Cardiac fibroblast (primary cell): ENCODE results near the gene TNIP1.

ENCODE experiments used
- DNase-seq, 2 donors: peaks; one replicate each; pipeline versions ENCODE4 v3.0.0 to v3.0.0-alpha.2; 2010; ENCODE audit warnings: low read depth in 2 of 2
- H3K4me3 ChIP-seq, 2 donors: replicated peaks in 1 of 2; 1 replicate in 1 of 2; 2 replicates in 1 of 2; pipeline ENCODE4 v1.5.1; 2011; ENCODE audit warnings: low read depth in 2 of 2, low read length in 2 of 2, mild to moderate bottlenecking in 2 of 2, moderate library complexity in 1 of 2
- TF ChIP-seq, protein P1 (sequence below): IDR thresholded peaks from one replicate; pipeline ENCODE4 v1.5.1; 2011; ENCODE audit warnings: low read depth, mild to moderate bottlenecking, low read length, inconsistent platforms

Gene TNIP1

GRCh38 chr5:150989695-150990094 is 91.1 kb downstream of the TNIP1 start:
- DNase-seq, result peak in 1 of 2 donors; percentile 10
- no peak overlapping the region for H3K4me3 ChIP-seq
- TF ChIP-seq, protein P1, sequence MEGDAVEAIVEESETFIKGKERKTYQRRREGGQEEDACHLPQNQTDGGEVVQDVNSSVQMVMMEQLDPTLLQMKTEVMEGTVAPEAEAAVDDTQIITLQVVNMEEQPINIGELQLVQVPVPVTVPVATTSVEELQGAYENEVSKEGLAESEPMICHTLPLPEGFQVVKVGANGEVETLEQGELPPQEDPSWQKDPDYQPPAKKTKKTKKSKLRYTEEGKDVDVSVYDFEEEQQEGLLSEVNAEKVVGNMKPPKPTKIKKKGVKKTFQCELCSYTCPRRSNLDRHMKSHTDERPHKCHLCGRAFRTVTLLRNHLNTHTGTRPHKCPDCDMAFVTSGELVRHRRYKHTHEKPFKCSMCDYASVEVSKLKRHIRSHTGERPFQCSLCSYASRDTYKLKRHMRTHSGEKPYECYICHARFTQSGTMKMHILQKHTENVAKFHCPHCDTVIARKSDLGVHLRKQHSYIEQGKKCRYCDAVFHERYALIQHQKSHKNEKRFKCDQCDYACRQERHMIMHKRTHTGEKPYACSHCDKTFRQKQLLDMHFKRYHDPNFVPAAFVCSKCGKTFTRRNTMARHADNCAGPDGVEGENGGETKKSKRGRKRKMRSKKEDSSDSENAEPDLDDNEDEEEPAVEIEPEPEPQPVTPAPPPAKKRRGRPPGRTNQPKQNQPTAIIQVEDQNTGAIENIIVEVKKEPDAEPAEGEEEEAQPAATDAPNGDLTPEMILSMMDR, result peak; percentile 23

DNA sequence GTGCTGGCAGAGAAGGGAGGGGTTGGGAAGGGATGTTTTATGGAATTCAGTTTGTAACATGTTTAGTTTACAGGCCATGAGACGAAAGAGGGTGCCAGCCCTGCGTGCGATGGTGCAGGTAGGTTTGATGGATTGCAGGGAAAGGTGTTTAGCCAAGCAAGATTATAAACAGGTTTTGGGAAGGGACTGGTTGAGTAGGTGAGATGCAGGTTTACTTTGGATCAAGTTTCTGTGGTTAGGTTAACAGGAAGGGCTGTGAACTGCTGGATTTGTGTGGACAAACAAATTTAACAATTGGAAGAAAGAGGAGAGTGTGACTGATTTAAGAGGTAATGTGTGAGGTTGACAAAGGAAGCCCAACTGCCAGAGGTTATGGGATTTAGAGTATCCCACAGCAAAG is 93.1 kb downstream of the TNIP1 start:
- no peak for DNase-seq
- TF ChIP-seq, protein P1, result no peak
- H3K4me3 ChIP-seq, result no peak overlapping the region
